Measurements from ENCODE around the gene PTGIS.

PTGIS gene

GRCh38 chr20:49477200-49477599 lies 90.7 kb downstream of the PTGIS start:
- in situ Hi-C loops (cut with HindIII; ENCODE audit: low sequenced_read_pairs), result no loop called here

GRCh38 chr20:49476016-49476355 lies 92.0 kb downstream of the PTGIS start:
- in situ Hi-C loops (cut with HindIII; ENCODE audit: low sequenced_read_pairs), result no loop called here

DNA sequence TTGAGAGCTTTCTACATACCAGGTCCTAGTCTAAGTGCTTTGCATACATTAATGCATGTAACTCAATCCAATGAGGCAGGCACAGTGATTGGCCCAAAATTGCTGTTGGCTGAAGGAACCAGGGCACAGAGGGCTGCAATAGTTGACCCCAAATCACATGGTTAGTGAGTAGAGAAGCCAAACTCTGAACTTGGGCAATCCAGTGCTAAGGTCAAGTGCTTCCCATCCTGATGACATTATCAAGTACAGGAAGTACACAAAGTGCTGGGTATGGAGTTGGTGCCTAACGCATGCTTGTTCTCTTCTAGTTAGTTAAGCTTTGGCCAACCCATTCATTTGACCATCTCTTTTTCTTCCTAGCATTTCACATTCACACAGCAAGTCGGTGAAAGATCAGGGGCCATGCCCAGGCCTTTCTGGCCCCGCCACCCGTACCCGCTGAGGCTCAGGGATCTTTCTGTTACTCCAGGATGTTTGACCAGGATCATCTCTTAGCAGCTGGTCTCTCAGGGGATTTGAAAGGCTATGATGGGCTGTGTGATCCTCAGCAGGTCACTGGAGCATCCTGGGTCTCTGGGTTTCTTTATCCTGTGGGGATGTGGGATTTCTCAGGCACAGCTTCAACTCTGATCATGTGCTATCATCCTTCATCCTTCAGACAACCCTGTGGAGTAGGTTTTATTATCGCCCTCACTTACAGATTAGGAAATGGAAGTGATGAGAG lies 92.5 kb downstream of the PTGIS start:
- in situ Hi-C loops (cut with HindIII; ENCODE audit: low sequenced_read_pairs), result no loop called here

GRCh38 chr20:49471397-49471796 lies 96.5 kb downstream of the PTGIS start:
- in situ Hi-C loops (cut with HindIII; ENCODE audit: low sequenced_read_pairs), result loop anchor here (5.0 kb wide), 2 partner anchors 49 to 104 kb away; no protein-coding TSS in a partner anchor

GRCh38 chr20:49470922-49471321 lies 97.0 kb downstream of the PTGIS start:
- in situ Hi-C loops (cut with HindIII; ENCODE audit: low sequenced_read_pairs), result loop anchor here (5.0 kb wide), 2 partner anchors 49 to 104 kb away; no protein-coding TSS in a partner anchor

DNA sequence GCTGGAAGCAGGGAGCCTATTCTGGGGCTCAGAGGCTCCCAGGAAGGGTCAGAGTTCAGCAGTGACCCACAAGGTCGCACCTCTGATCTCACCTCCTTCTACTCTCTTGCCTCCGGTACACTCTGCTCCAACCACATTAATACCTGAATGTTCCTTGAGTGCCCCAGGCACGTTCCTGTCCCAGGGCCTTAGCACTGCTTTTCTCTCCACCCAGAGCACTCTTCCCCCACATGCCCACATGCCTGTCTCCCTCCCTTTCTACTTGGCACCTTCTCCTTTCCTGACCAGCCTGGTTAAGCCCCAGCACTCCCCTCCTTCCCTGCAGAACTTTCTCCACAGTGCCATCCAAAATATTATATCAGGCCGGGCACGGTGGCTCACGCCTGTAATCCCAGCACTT lies 98.9 kb downstream of the PTGIS start:
- in situ Hi-C loops (cut with HindIII; ENCODE audit: low sequenced_read_pairs), result loop anchor here (5.0 kb wide), 1 partner anchor 58 kb away; no protein-coding TSS in a partner anchor

- in situ Hi-C loops (cut with HindIII; ENCODE audit: low sequenced_read_pairs), result loop anchor here (5.0 kb wide), 1 partner anchor 59 kb away; no protein-coding TSS in a partner anchor
Measured at GRCh38 chr20:49468412-49468811, 99.5 kb downstream of the PTGIS start.

DNA sequence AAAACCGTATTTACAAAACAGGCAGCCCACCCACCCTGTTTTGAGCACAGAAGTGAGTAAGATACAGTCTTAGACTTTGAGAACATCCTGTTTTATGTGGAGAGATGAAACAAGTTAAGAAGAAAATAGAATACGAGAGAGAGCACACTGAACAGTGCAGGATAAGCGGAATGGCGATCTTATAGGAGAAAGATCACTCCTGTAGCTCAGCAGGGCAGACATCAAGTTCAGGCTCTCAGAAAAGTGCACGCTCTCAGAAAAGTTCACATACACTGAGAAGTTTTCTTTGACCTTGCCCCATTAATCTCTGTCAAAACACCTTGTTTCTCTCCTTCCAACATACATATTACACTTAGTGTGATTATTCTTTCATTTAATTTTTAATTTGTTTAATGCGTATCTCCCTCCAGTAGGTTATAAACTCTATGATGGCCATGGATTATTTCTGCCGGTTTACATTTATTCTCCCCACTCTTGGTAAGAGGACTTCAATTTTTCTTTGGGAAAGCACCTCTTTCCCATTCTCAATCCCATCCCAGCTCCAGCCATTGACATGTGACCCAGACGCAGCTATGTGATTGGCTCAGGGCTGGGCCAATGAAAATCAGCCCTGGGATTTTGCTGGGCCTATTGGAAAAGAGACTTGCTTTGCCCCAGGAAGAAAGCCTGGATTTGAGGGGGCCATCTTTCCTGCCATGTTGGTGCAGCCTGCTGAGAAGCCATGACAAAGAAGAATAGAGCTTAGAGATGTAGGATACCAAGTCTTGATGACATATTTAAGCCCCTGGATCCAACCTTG lies 101.6 kb downstream of the PTGIS start:
- in situ Hi-C loops (cut with HindIII; ENCODE audit: low sequenced_read_pairs), result loop anchor here (5.0 kb wide), 1 partner anchor 61 kb away; no protein-coding TSS in a partner anchor

DNA sequence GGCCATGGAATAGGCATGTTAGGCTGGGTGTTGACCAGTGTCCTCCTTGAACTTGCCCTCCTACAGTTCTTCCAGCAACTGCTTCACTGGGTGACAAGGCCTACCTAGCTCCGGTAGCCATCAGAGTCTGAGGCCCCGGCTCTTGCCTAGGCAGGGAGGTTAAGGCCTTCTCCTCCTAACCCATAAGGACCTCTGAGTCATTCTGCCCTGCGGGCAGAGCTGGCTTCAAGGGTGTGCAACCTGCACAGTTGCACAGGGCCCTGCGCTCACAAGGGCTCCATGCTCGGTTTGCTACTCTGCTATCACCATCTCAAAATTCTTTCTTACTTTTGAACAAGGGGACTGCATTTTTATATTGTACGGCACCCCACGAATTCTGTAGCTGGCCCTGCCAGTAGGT lies 103.4 kb downstream of the PTGIS start:
- in situ Hi-C loops (cut with HindIII; ENCODE audit: low sequenced_read_pairs), result no loop called here

- in situ Hi-C loops (cut with HindIII; ENCODE audit: low sequenced_read_pairs), result no loop called here
Measured at GRCh38 chr20:49462626-49463025, 105.3 kb downstream of the PTGIS start.

DNA sequence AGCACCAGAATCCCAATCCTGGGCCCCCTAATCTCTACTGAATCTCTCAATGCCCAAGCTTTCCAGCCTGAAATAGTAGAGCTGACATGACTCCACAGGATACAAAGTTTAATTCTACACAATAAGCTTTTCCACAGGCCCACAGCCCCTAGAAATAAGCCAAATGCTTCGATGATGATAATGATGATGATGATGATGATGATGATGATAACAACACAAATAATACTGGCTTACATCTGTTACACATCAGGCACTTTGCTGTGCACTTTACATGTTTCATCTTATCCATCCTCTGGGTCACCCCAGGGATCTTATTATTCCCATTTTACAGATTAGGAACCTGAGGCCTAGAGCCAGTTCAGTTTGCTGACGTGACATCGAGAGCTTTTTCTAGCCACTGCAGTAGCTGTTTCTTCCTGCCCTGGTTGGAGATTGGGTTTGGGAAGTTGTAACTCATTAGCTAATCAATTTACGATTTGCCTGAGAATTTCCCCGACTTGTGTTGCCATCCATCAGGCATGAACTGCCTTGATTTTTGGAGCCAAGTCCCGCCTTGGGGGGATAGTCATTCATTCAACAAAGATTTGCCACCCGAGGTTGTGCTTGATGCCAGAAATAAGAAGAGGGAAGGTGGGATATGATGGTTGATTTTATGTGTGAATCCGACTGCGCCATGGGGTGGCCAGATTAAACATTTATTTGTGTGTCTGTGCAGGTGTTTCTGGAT lies 105.9 kb downstream of the PTGIS start:
- in situ Hi-C loops (cut with HindIII; ENCODE audit: low sequenced_read_pairs), result no loop called here

GRCh38 chr20:49460916-49461315 lies 107.0 kb downstream of the PTGIS start:
- in situ Hi-C loops (cut with HindIII; ENCODE audit: low sequenced_read_pairs), result no loop called here

DNA sequence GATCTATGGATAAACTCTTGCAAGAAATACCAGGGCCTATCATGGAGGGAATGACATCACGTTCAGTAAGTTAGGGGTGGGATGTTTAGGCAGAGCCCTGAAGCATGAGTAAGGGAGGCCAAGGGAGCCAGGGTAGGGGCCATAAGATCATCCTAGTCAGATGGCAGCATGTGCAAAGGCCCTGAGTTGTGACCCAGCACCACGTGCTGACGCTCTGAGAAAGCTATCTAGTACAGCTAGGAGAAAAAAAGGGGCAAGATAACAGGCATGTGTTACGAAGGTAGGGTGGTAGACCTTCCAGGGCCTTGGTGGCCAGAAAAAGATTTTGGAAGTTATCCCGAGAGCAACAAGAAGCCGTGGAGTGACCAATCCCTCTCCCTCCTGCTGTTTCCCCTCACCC lies 107.8 kb downstream of the PTGIS start:
- in situ Hi-C loops (cut with HindIII; ENCODE audit: low sequenced_read_pairs), result no loop called here

DNA sequence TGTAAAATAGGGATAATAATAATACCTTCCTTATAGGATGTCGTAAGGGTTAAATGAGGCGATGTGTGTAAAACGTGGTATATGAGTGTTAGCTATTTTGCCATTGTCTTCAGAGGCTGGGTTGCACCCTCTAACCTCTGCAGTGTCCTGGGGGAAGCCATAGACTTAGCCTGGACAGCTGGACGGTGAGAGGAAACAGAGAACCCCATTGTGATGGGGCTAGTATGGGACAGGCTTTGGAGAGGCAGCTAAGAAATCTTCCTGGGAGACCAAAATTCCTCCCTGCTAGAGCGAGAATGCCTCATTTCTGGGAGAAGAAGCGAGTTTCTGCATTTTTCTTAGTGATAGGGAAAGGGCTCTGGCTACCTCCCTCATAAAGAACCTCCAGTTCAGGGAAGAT lies 108.3 kb downstream of the PTGIS start:
- in situ Hi-C loops (cut with HindIII; ENCODE audit: low sequenced_read_pairs), result no loop called here

DNA sequence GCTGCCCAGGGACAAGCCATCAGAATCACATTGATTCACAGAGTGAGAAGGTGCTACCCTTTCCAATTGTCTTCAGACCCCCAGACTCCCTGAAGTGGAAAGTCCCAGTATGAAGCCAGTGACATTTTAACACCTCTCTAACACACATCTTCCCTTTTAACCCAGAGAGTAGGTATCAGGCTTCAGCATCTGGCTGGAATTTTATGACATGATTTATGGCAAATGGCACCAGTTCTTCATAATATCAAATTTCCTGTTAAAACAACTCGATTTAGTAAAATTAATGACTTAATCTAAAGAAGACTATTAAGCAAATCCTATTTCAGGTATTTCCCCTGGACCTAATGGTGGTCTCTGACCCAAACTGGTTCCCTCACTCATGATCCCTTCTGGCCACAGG lies 110.5 kb downstream of the PTGIS start:
- in situ Hi-C loops (cut with HindIII; ENCODE audit: low sequenced_read_pairs), result no loop called here

- in situ Hi-C loops (cut with HindIII; ENCODE audit: low sequenced_read_pairs), result no loop called here
Measured at GRCh38 chr20:49456646-49457045, 111.3 kb downstream of the PTGIS start.

GRCh38 chr20:49455691-49456090 lies 112.2 kb downstream of the PTGIS start:
- in situ Hi-C loops (cut with HindIII; ENCODE audit: low sequenced_read_pairs), result no loop called here

Measured in endothelial cell of hepatic sinusoid (primary cell).